SU-DHL-6 (cell line): Measurements from ENCODE around the gene SRSF11.

Source experiments
- EZH2phosphoT487 ChIP-seq: fragments of 200-600 bp; sonication (generic), shearing (Covaris generic); conservative IDR thresholded peaks from 2 replicates; pipeline ENCODE4 v1.6.1; 2018; ENCODE audit warnings: mild to moderate bottlenecking, antibody characterized with exemption, low read length, moderate library complexity, mixed read lengths
- TF ChIP-seq, protein P1 (sequence below): fragments of 200-600 bp; sonication (generic); IDR thresholded peaks from one replicate; pipeline ENCODE4 v1.5.1; 2017; ENCODE audit warnings: antibody characterized with exemption, mild to moderate bottlenecking, low read length, moderate library complexity; ENCODE audit not compliant: insufficient read depth, poor library complexity, severe bottlenecking

- TF ChIP-seq, protein P1, sequence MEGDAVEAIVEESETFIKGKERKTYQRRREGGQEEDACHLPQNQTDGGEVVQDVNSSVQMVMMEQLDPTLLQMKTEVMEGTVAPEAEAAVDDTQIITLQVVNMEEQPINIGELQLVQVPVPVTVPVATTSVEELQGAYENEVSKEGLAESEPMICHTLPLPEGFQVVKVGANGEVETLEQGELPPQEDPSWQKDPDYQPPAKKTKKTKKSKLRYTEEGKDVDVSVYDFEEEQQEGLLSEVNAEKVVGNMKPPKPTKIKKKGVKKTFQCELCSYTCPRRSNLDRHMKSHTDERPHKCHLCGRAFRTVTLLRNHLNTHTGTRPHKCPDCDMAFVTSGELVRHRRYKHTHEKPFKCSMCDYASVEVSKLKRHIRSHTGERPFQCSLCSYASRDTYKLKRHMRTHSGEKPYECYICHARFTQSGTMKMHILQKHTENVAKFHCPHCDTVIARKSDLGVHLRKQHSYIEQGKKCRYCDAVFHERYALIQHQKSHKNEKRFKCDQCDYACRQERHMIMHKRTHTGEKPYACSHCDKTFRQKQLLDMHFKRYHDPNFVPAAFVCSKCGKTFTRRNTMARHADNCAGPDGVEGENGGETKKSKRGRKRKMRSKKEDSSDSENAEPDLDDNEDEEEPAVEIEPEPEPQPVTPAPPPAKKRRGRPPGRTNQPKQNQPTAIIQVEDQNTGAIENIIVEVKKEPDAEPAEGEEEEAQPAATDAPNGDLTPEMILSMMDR: no peak
- TF ChIP-seq EZH2phosphoT487: no peak
Observed at GRCh38 chr1:70264839-70265238, 43.7 kb downstream of the SRSF11 start.
